ENCODE results near the gene ATF4.

Gene ATF4

DNA sequence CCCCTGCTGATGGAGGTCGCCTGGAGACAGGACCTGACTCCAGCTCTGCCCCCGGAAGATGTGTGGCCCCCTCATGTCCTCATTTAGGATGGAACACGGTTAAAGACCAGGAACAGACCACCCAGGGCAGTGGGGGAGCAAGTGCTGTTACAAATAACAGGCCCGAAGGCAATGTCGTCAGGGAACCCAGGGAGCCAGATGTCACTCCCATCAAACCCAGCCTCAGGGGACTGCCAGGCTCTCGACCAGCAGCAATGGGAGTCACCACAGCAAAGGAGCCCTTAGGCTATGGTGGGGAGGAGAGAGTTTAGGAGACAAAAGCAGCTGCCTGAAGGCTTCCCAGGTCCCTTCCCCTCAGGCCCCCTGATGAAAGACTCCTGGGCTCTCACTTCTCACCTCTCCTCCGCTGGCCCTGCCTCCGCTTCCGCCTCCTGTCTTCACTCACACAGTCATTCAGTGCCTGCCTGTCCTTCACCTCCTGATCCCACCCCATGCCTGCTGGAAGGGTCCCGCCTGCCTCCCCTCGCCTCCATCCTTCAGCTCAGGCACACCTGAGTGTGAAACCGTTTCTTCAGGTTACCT lies 7.8 kb downstream of the ATF4 start:
- no peak for DNase-seq (ENCODE audit: low read depth in 2 of 2)

DNA sequence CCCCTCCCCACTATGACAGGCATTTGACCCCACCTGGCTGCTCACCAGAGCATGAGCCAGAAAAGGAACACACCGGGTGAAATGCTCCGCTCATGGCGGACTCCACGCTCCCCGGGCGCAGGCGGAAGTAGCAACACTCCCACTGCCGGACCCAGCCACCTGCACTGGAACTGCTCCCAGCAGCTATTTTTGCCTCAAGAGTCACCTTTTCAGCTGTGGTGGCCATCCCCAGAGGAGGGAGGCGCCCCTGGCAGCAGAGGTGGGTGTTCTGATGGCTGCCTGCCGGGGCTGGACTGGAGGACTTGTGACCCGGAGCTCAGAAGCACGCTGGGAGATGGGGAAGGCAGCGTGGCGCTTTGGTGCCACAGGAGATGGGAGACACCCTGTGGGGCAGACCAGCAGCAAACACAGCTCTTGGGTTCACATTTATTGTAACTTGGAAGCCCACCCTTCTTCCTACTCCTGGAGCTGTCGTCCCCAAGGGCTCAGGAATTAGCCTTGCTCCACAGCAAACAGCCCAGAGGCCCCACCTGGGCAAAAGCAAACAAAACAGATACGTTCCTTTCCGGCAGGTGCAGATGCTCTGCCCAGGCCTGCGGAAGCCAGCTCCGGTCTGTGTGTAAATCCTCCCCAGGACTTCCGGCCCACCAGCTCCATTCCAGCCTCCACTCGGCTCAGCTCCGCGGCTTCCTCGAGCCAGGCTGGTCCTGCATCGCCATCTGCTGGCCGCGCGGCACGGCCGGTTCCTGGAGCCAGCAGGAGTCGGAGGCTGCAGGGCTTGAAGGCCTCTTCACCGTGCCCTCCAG lies 8.5 kb downstream of the ATF4 start:
- DNase-seq (ENCODE audit: low read depth in 2 of 2), result peak; percentile 74 to 87

DNA sequence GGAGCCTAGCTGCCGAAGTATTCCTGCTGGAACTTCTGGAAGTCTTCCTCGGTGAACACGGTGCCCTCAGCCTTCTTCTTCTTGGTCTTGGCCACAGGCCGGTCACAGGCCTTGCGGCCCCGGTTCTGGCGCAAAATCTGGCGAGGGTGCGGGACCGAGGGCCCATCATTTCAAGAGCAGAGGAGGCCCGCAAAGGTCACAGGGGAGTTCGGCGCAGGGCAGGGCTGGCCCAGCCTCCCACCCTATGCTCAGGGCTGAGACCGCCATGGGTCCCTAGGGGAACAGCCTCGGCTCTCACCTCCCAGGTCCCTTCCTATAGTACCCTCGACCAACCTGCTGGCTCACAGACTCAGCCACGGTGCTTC lies 9.1 kb downstream of the ATF4 start:
- DNase-seq (ENCODE audit: low read depth in 2 of 2), result no peak

DNA sequence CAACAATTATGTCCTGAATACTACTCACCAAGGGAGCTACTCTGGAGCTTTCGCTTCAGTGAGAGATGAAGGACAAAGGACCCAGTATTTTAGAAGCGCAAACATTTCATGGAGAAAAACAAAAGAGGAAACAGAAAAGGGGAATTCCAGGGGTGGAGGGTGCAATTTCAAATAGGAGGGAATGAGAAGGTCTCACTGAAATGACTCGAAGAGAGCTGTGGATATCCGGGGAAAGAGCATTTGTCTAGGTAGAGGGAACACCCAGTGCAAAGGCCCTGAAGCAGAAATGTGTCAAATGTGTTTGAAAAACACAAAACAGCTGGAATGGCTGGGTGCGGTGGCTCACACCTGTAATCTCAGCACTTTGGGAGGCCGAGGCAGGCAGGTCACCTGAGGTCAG lies 9.8 kb downstream of the ATF4 start:
- DNase-seq (ENCODE audit: low read depth in 2 of 2), result no peak

DNA sequence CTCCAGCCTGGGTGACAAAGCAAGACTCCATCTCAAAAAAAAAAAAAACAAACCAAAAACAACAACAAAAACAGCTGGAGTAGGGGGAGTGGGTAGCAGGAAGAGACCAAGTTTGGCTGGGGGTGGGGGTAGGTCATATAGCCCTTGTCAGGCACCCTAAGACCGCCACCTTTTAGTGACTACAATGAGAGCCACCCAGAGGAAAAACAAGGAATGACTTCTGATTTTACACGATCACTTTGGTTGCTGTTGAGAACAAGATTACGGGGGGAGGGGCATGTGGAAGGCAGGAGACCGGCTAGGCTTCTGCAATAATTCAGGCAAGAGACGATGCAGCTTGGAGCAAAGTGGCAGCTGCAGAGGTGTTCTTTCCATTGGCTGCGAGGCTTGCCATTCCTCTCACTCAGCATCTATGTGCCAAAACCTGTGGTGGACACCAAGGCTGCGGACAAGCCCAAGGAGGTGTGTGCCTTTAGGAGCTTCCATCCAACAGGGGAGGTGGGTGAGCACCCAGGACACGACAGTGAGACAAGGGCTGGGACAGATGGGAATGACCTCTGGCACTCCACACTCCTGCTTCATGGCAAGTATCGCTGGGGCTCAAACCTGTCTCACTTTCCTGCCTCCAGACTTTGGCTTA lies 10.4 kb downstream of the ATF4 start:
- no peak for DNase-seq (ENCODE audit: low read depth in 2 of 2)

DNA sequence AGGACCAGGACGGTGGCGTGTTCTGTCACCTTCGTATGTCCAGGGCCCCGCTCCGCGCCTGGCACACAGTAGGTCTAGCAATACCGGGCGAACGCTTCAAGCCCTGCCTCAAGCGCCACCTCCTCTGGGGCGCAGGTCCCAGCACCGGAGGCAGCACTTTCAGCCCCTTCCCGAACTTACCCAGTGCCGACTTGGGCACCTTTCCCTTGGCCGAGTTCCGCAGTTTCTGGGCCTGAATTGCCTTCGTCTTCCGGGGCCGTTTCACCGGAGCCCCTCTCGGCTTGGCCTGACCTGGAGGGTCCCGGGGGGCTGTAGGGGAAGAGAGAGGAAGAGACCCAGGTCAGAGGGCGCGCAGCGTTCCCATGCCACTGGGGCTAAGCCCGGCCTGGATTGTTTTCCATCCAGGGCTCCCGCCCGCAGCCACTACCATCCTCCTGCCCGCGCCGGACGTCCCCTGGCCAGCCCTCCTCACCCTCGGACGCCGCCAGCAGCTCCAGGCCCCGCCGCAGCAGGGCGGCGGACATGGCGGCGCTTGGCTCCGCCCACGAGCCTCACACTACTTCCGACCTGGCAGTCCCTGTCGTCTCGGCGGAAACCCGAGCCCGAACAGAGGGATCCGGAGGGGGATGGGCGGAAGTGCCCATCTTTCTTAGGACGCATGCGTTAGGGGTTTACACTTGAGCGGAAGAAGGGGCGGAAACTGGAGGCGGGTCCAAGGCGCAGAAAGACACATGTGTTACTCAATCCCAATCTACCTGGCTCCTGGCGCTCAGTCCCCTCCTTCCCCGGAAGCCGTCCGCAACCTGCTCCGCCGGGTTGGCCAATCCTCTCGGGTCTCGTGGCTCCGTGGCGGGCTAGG lies 12.1 kb downstream of the ATF4 start, which contains the start of gene RPS19BP1:
TSS of gene RPS19BP1 (minus strand) at position 534 of the 859 bp plus-strand sequence. CDS start at position 524, 10 bp downstream.
- DNase-seq (ENCODE audit: low read depth in 2 of 2), result peak; percentile 98

DNA sequence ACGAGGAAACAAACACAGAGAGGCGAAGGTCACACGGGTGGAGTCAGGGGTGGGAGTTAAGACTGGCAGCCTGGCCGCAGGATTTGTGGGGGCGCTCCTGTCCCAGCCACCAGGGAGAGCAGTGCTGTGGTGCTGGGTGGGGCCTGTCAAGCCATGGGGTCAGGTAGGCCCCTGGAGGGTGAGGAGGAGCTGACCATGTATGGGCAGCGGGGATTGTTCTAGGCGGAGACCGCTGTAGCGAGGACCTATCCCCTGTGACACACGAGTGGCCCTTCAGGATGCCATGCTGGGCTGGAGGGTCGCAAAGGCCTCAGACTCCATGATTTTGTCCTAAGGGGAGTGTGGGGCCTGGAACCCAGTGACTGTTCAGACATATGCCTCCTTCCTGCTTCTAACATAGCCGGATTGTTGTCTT lies 13.7 kb downstream of the ATF4 start:
- DNase-seq (ENCODE audit: low read depth in 2 of 2), result no peak

DNA sequence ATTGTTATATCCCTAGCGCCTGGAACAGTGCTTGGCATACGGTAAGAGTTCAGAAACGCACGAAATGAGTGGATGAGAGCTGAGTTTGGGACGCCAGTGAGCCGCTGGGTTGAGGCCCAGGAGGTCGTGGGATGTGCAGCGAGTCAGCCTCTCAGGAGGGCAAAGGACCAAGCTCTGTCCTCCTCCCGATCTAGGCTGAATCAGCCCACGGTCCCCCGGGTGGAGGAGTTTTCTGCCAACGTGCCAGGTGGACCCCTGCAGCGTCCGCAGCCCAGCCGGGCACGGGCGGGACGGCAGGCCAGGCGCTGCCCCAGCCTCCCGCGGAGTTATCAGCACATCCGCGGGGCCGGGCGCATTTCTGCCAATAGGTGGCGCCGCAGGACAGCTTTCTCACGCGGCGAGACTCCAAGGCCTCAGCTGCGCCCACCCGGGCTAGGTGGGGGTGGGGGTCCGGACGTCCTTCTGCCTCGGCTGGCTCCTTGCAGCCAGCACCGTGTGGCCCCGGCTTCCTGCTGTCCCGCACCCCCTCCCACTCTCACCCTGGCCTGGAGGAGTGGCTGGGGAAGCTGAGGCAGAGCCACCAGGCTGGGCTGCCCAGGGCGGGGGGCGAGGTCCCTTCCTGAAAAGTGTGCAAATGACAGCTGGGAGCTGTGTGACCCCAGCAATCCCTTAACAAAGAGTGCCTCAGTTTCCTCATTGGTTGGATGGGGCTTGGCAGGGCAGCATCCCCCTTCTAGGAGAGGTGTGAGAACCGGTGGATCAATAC lies 14.4 kb downstream of the ATF4 start:
- peak; percentile 54 to 76 for DNase-seq (ENCODE audit: low read depth in 2 of 2)

DNA sequence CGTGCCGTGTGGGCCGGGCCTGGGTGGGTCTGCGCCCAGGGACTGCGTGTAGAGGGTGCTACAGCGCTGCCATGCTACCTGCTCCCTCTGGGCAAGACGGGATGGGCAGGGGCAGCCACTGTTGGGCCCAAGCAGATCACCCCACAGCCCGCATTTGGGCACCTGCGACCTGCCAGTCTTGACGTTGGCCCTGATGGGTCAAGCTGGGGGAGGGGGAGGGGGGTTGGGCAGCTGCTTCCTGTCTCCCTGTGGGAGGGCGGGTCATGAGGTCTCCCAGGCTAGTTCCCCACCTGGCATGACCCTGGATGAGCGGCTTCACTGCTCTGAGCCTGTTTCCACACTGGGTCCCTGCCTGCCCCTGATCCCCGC lies 15.0 kb downstream of the ATF4 start:
- no peak for DNase-seq (ENCODE audit: low read depth in 2 of 2)

DNA sequence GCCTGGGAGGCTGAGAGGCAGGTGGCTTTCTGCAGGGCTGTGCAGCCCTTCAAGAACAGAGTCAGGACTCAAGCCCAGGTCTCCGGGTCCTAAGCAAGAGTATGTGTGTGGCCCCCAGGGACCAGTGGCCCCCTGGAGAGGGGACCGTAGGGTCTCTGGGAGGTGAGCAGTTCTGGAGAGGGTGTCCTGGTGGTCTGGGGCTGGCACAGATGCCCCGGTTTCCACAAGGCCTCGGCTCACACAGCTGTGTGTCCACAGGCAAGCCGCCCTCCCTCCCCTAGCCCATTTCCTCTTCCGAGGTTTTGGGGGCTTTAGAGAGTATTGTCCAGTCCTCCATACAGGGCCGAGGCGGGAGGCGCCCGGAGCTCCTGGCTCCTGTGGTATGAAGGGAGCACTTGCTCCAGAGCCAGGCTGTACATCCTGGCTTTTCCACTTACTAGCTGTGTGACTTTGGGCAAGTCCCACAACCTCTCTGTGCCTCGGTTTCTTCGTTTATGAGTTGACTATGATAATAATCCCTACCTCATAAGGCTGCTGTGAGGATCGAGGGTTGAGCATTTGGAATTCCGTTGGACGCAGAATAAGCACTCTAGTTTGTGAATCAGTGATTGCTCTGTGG lies 15.6 kb downstream of the ATF4 start:
- no peak for DNase-seq (ENCODE audit: low read depth in 2 of 2)

DNA sequence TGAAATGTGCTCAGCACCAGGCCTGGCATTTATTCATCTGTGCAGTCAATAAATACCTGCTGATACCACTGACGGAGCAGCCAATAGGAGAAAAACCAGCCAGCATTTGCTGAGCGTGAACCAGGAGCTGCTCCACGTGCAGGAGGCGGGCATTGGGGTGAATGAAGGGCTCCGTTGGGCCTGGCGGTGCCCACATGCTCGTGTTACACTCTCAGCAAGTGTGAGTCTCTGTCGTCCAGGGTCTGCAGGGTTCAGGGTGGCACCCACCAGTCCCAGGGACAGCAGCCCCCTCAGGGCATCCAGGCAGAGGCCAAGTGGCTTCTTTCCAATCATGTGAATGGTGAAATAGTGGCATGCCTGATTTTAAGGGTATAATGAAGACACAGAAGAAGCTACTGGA lies 16.3 kb downstream of the ATF4 start:
- no peak for DNase-seq (ENCODE audit: low read depth in 2 of 2)

DNA sequence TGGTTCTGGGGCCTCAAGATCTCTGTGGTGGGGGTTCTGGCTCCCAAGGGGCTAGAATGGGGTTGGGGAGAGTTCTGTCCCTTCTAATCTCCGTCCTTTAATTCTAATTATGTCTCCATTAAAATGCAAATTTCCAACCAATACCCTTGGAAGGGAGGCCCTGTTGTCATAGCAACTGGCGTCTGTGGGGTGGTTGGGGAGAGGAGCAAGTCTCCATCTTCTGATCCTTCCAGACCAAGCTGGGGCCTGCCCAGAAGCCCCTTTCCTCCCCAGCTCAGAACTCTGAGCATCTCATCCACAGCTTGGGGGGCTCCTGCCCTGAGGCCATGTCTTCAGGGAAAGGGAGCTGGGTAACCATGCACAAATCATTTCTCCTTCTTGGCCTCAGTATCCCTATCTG lies 17.6 kb downstream of the ATF4 start:
- DNase-seq (ENCODE audit: low read depth in 2 of 2), result no peak

DNA sequence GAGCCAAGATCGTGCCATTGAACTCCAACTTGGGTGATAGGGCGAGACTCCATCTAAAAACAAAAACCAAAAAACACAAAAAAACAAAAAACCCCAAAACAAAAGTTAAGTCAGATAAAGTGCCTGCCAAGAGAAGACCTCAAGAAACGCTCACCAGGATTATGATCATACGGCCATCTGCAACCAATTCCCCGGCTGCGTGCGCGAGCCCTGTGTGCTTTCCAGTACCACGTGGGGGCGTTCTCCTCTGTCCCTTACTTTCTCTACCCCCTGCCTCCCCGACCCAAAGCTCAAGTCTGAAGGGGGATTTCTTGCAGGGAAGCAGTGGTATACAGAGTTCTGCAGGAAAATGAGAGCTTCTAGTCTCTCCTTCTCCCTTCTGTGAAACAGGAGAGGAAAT lies 22.7 kb downstream of the ATF4 start:
- no peak for DNase-seq (ENCODE audit: low read depth in 2 of 2)

DNA sequence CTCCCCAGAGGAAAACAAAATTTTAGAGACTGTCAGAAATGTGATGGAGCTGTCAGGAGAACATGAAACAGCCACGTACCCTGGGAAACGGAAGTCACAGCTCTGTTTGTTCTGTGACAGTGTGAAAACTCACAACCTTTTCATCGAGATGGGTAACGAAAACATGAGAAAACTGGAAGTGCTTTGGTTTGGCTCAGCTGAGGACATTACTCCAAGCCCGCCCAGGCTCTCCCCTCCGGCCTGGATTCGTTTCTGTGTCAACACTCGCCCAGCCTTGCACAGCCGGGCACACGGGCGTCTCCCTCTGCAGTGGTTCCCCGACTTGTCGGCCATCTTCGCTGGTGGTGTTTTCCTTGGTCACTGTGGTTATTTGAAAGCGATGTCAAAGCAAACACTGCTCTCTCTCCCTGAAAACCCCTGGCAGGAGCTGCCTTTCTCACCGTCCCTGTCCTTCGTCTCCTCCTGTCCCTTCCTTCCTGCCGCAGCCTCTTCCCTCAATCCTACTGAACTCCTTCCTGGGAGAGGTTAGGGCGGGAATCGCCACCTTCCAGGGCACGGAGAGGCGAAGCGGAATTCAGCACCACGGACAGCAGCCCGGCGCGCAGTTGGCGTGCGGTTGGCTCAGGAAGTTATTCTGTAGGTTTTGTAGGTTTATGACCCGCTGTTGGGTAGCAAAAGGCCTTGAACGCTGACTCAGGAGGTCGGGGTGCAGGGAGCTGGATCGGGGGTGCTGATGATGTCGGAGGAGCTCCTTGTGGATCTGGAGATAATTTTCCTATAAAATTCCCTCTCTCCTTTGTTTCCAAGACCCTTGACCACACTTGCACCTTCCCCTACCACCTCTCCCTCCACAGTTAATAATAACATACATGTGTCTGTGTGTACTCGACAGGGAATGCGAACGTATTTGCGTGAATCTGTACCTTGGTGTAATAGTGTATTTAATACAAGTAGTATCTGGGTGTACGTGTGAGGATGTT lies 25.3 kb downstream of the ATF4 start:
- peak in 1 of 2 donors; percentile 64 for DNase-seq (ENCODE audit: low read depth in 2 of 2)

DNA sequence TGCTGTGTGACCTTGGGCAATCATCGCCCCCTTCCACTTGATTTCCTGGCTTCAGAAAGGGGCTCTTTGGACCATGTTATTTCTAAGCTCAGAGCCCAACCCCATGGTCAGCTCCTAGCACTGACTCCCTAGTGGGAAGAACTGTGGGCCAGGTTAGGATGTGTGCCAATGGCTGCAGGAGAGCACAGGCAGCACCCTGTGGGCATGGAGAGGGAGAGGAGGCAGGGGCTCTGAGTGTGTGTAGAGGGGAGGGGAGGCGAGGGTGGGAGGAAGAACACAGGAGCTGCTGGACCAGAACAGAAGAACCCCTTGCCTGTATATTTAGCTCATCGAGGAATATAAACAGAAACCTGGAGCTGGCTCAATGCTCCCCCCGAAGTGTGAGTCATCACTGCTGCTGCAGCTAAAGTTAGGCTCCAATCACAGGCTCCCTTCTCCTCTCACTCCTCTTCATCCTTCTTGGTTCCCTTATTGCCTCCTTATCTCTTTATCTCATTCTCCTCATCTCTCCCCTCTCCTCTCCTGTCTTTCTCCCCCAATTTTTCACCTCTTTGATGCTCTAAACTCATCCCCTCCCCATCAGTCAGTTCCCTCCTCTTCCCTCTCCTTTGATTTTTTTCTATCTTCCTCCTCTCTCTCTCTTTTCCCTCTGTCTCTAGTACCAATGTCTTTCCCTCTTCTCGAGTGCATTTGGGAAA lies 26.7 kb downstream of the ATF4 start:
- DNase-seq (ENCODE audit: low read depth in 2 of 2), result no peak

DNA sequence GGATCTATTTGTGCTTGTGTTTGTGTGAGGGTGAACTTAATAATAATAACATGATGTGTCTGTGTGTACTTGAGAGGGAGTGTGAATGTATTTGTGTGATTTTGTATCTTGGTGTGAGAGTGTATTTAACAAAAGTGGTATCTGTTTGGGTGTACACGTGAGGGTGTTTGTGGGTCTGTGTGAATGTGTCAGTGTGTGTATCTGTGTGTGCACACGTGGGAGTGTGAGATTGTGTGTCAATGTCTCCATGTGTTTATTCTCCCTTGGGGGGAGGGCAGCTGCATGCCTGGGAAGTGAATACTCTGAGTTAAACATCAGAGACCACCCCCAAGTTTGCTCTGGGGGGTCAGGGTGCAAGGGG lies 27.2 kb downstream of the ATF4 start:
- DNase-seq (ENCODE audit: low read depth in 2 of 2), result no peak

DNA sequence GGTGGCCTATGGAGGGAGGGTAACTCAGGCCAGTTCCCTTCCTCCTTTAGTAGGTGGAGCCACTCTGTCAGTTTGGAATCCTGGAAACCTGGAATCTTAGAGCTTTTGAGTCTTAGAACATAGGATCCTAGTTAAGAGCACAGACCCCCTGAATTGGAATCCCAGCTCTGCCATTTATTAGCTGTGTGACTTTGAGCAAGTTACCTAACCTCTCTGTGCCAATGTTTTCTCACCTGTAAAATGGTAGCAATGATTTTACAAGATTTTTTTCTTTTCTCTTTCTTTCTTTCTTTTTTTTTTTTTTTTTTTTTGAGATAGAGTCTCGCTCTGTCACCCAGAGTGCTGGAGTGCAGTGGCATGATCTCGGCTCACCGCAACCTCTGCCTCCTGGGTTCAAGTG lies 33.1 kb downstream of the ATF4 start:
- no peak for DNase-seq (ENCODE audit: low read depth in 2 of 2)

DNA sequence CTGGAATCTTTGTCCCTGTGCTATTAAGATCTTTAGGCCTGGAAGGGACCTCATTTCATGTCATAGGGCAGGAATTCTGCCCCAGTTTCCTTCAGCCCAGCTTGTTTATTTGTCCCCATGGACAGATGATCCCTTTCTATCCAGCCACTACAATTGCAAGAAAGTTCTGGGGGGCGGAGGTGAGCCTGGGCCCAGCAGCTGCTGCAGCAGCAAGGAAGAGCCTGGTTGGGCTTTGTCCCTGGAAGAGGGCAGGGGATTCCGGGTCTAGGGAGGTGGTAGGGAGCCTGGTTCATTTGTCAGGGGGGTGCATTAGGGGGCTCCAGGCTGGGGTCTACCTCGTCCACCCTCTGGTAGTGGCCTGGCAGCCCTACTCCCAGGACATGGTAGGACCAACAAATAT lies 33.8 kb downstream of the ATF4 start:
- DNase-seq (ENCODE audit: low read depth in 2 of 2), result no peak

Measured in stimulated activated CD4-positive, alpha-beta T cell treated with anti-CD3 and anti-CD28 coated beads, Interleukin-1b, Interleukin-23, amount 100 ng/mL, for 1 hour (primary cell).